Ectodermal cell (in vitro differentiated cells): ENCODE measurements around the gene EIF4A3.
"Not testable (repeated sequence)": the region's sequence is repeated elsewhere in the genome, so short reads cannot be mapped to it uniquely, and the experiment has no call there.

Source experiments
- H3K27ac ChIP-seq: 2 replicates; pipeline ENCODE4 v1.7.0; 2013; ENCODE audit warnings: mild to moderate bottlenecking, low read depth, low read length; ENCODE audit not compliant: insufficient read depth, poor library complexity, severe bottlenecking
- H3K27me3 ChIP-seq: 2 replicates; pipeline ENCODE4 v1.7.0; 2013; ENCODE audit warnings: mild to moderate bottlenecking, low read length; ENCODE audit not compliant: insufficient read depth, control insufficient read depth, poor library complexity, severe bottlenecking
- H3K36me3 ChIP-seq: one replicate; pipeline ENCODE4 v1.7.0; 2013; ENCODE audit warnings: low read length; ENCODE audit not compliant: control insufficient read depth, insufficient read depth
- H3K4me1 ChIP-seq: one replicate; pipeline ENCODE4 v1.7.0; 2013; ENCODE audit warnings: low read length; ENCODE audit not compliant: control insufficient read depth, insufficient read depth
- H3K4me3 ChIP-seq: 2 replicates; pipeline ENCODE4 v1.7.0; 2013; ENCODE audit warnings: low read depth, low read length, control low read depth; ENCODE audit not compliant: insufficient read depth
- H3K9me3 ChIP-seq: 2 replicates; pipeline ENCODE4 v1.7.0; 2013; ENCODE audit warnings: mild to moderate bottlenecking, low read length, moderate library complexity; ENCODE audit not compliant: control insufficient read depth
- WGBS, 2 experiments: methylation state at CpG; one replicate each; pipeline ENCODE4 v1.1.7; 2013; ENCODE audit warnings: missing lambda C conversion rate in 2 of 2; 5-methylcytosine and 5-hydroxymethylcytosine counted together

The EIF4A3 gene

GRCh38 chr17:80158846-80159245 lies 11.9 kb upstream of the EIF4A3 start:
- no peaks in the 10 kb centered on the region for H3K36me3 ChIP-seq

GRCh38 chr17:80155600-80155999 lies 8.7 kb upstream of the EIF4A3 start:
- not testable (repeated sequence) for H3K4me3 ChIP-seq, H3K27me3 ChIP-seq, H3K4me1 ChIP-seq, H3K36me3 ChIP-seq, H3K9me3 ChIP-seq, H3K27ac ChIP-seq
- WGBS, 2 experiments, result 67 to 89% methylated on average over 2 of the region's 2 CpGs

More at GRCh38 chr17:80158846-80159245, 11.9 kb upstream of the EIF4A3 start:
- Histone ChIP-seq H3K4me3 (no peak overlapping the region), H3K9me3 (no peaks in the 10 kb centered on the region), H3K4me1 (no peaks in the 10 kb centered on the region), H3K27me3 (no peaks in the 10 kb centered on the region), H3K27ac (no peak overlapping the region)
- 61 to 73% methylated on average over 1 of the region's 2 CpGs for WGBS, 2 experiments

GRCh38 chr17:80154166-80154565 lies 7.2 kb upstream of the EIF4A3 start:
- no peaks in the 10 kb centered on the region for H3K27me3 ChIP-seq
- H3K4me3 ChIP-seq, result no peak overlapping the region
- no peaks in the 10 kb centered on the region for H3K9me3 ChIP-seq
- H3K36me3 ChIP-seq, result no peaks in the 10 kb centered on the region
- 41 to 48% methylated on average over 5 of the region's 5 CpGs for WGBS, 2 experiments
- no peak overlapping the region for H3K27ac ChIP-seq
- H3K4me1 ChIP-seq, result no peaks in the 10 kb centered on the region

GRCh38 chr17:80153004-80153403 lies 6.1 kb upstream of the EIF4A3 start:
- no peaks in the 10 kb centered on the region for H3K9me3 ChIP-seq
- H3K36me3 ChIP-seq, result no peaks in the 10 kb centered on the region
- 91 to 93% methylated on average over 3 of the region's 3 CpGs for WGBS, 2 experiments
- H3K27me3 ChIP-seq, result no peaks in the 10 kb centered on the region
- H3K27ac ChIP-seq, result no peak overlapping the region
- H3K4me1 ChIP-seq, result peaks cover 4% of the 10 kb centered on the region
- no peak overlapping the region for H3K4me3 ChIP-seq

- Histone ChIP-seq H3K4me1 (peaks cover 7% of the 10 kb centered on the region), H3K27me3 (no peaks in the 10 kb centered on the region), H3K27ac (no peak overlapping the region), H3K4me3 (no peak overlapping the region), H3K9me3 (no peaks in the 10 kb centered on the region), H3K36me3 (no peaks in the 10 kb centered on the region)
- 86 to 90% methylated on average over 11 of the region's 11 CpGs for WGBS, 2 experiments
Observed at GRCh38 chr17:80152081-80152702, 5.3 kb upstream of the EIF4A3 start.

- no peak overlapping the region for H3K27ac ChIP-seq
- peaks cover 7% of the 10 kb centered on the region for H3K4me1 ChIP-seq
- H3K27me3 ChIP-seq, result no peaks in the 10 kb centered on the region
- no peaks in the 10 kb centered on the region for H3K9me3 ChIP-seq
- no peaks in the 10 kb centered on the region for H3K36me3 ChIP-seq
- no peak overlapping the region for H3K4me3 ChIP-seq
- WGBS, 2 experiments, result 94% methylated on average over 5 of the region's 5 CpGs
Observed at GRCh38 chr17:80151333-80151732, 4.4 kb upstream of the EIF4A3 start.

- Histone ChIP-seq H3K27ac (peak overlapping the region; percentile 79), H3K27me3 (no peaks in the 10 kb centered on the region), H3K4me3 (peak overlapping the region; percentile 96), H3K9me3 (no peaks in the 10 kb centered on the region), H3K4me1 (peaks cover 12% of the 10 kb centered on the region), H3K36me3 (peaks cover 14% of the 10 kb centered on the region)
- 0% methylated on average over 69 of the region's 69 CpGs for WGBS, 2 experiments
Observed at GRCh38 chr17:80146121-80147034, 550 bp downstream of the EIF4A3 start.

GRCh38 chr17:80145076-80146075 lies 1.6 kb downstream of the EIF4A3 start:
- peak overlapping the region; percentile 96 for H3K4me3 ChIP-seq
- no peaks in the 10 kb centered on the region for H3K27me3 ChIP-seq
- peaks cover 23% of the 10 kb centered on the region for H3K36me3 ChIP-seq
- H3K4me1 ChIP-seq, result peaks cover 12% of the 10 kb centered on the region
- no peaks in the 10 kb centered on the region for H3K9me3 ChIP-seq
- no peak overlapping the region for H3K27ac ChIP-seq
- 66 to 70% methylated on average over 10 of the region's 10 CpGs for WGBS, 2 experiments

- H3K4me3 ChIP-seq, result no peak overlapping the region
- H3K27ac ChIP-seq, result no peak overlapping the region
- H3K36me3 ChIP-seq, result peaks cover 47% of the 10 kb centered on the region
- H3K27me3 ChIP-seq, result no peaks in the 10 kb centered on the region
- H3K4me1 ChIP-seq, result peaks cover 7% of the 10 kb centered on the region
- WGBS, 2 experiments, result 94 to 95% methylated on average over 6 of the region's 6 CpGs
- no peaks in the 10 kb centered on the region for H3K9me3 ChIP-seq
Observed at GRCh38 chr17:80142929-80143328, 4.0 kb downstream of the EIF4A3 start.
